ENCODE measurements around the gene TMEM233.
A peak's percentile ranks its signal among the peaks of the same experiment; 100 is the strongest.

The TMEM233 gene

GRCh38 chr12:119664642-119665041 lies 71.1 kb downstream of the TMEM233 start:
- no peak for DNase-seq
- no peak overlapping the region for H3K27ac Mint-ChIP-seq
- H3K27me3 Mint-ChIP-seq: no peaks in the 10 kb centered on the region
- H3K4me1 Mint-ChIP-seq: peaks cover 29% of the 10 kb centered on the region
- no peak overlapping the region for H3K4me3 Mint-ChIP-seq
- H3K9me3 Mint-ChIP-seq: peaks cover 0 to 8% of the 10 kb centered on the region in 2 donors
- ATAC-seq: no peak

DNA sequence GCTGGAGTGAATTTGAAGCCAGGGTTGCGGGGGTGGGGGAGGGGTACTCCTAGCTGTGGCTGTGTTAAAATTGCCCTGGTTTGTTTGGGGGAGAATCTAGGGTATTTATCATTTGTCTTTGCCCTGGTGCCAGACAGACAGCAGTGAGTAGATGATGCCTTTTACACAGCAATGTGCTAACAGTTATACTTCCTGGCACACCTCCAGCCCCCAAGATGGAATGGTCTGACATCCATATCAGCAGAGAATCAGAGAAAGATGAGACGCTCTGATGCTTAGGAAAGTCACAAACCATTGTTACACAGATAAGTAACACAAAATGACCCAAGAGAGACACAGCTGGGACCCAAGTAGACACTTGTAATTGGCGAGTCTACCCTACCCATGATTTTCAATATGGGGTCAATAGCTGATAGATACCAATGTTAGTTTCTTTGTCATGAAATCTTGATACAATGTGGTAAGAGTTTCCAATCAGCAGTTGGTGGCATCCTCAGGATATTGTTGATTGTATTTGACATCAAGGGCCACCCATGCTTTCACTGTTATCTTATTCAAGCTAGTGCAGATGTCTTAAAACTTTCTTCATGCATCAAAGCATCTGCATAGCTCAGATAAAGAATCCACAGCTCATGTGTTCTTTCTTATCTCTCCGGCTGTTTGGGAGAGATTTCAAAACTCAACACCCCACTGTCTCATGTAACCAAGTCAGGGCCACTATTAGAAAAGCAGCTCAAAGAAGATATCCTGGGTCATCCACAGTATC lies 71.8 kb downstream of the TMEM233 start:
- Mint-ChIP-seq H3K4me3 (no peak overlapping the region), H3K9me3 (peaks cover 0 to 8% of the 10 kb centered on the region in 2 donors), H3K27ac (no peak overlapping the region), H3K4me1 (peaks cover 30% of the 10 kb centered on the region), H3K27me3 (no peaks in the 10 kb centered on the region)
- DNase-seq (no peak), ATAC-seq (no peak)

- ATAC-seq: no peak
- Mint-ChIP-seq H3K9me3 (peaks cover 0 to 8% of the 10 kb centered on the region in 2 donors), H3K4me3 (peak overlapping the region; percentile 91 to 92), H3K27ac (peak overlapping the region; percentile 13 to 31), H3K27me3 (no peaks in the 10 kb centered on the region), H3K4me1 (peaks cover 38% of the 10 kb centered on the region)
- no peak for DNase-seq
These were observed 72.7 kb downstream of the TMEM233 start for GRCh38 chr12:119666226-119666795.

DNA sequence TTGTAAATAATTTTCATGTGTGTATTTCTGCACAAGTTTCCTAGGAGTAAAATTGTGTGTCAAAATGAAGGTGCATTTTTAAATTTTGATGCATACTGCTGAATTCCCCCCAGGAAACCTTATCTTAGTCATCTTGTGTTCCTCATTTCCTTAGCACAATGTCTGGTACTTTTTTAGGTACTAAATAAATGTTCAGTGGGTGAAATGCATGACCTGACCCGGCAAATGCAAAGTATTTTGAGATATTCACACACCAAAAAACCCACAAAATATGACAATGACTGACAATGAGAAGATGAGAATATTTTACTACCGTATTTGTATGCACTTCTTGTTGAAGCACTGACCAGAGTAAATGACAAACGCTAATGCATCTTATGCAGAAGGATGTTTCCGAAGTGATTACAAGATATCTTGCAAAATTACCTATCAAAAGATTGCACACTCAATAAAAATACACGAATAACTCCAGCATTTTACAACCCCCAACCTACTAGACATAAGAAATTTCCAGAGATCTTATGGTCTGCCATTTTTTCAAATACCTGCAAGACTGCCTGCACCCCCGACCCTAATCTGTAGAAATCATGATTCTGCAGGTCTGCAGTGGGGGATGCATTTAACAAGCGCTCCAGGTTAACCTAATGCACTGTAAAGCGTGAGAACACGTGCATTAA lies 73.5 kb downstream of the TMEM233 start:
- Mint-ChIP-seq H3K9me3 (peaks cover 0 to 8% of the 10 kb centered on the region in 2 donors), H3K4me3 (peak overlapping the region; percentile 91 to 92), H3K27me3 (no peaks in the 10 kb centered on the region), H3K4me1 (peaks cover 46% of the 10 kb centered on the region), H3K27ac (peak overlapping the region in 1 of 2 donors; percentile 61)
- ATAC-seq: peak; percentile 38
- DNase-seq: peak in 1 of 2 donors; percentile 20

DNA sequence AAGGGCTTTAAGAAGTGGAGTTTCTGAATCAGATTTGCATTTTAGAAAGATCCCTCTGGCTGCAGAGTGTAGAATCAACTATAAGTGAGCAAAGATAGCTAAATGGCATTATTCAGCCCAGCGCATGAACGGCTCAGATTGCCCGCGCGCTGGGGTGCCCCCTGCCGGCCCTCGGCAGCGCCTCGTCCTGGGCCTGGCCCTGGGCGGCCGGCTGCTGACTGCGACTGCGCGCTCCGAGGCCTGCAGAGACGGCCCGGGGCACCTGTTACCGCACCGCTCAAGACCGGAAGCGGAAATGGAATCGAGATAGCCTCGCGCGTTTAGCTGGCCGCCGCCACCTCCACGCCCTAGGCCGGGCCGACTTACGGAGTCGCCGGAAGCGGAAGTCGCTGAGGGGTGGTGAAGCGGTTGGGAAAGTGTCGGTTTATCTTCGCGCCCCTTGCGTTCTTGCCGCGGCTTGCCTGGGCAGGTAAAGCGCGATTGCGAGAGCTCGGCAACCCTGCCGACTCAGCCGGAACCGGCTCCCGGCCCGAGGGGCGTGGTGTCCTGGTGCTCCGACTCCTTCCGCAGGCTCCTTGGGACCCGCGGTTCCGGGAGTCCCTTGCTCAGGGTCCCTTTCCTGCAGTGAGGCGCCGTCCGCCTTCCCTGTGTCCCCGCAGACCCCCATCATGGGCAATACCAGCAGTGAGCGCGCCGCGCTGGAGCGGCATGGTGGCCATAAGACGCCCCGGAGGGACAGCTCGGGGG lies 74.2 kb downstream of the TMEM233 start, which contains the start of gene PRKAB1:
TSS of gene PRKAB1 (plus strand) at position 557 of the 747 bp plus-strand sequence. CDS start at position 669, 112 bp downstream.
- DNase-seq (peak; percentile 97 to 98), ATAC-seq (peak; percentile 97)
- H3K4me1 Mint-ChIP-seq: peaks cover 53% of the 10 kb centered on the region
- peak within 1 kb of the TSS; percentile 91 to 92 for H3K4me3 Mint-ChIP-seq
- peak within 1 kb of the TSS; percentile 96 to 97 for H3K27ac Mint-ChIP-seq
- no peaks in the 10 kb centered on the region for H3K27me3 Mint-ChIP-seq
- H3K9me3 Mint-ChIP-seq: peaks cover 0 to 8% of the 10 kb centered on the region in 2 donors

- Mint-ChIP-seq H3K4me3 (peak overlapping the region; percentile 91 to 92), H3K4me1 (peaks cover 59% of the 10 kb centered on the region), H3K9me3 (peaks cover 0 to 8% of the 10 kb centered on the region in 2 donors), H3K27ac (peak overlapping the region; percentile 96 to 97), H3K27me3 (no peaks in the 10 kb centered on the region)
- ATAC-seq (no peak), DNase-seq (no peak)
These were observed 74.8 kb downstream of the TMEM233 start for GRCh38 chr12:119668324-119668841.

DNA sequence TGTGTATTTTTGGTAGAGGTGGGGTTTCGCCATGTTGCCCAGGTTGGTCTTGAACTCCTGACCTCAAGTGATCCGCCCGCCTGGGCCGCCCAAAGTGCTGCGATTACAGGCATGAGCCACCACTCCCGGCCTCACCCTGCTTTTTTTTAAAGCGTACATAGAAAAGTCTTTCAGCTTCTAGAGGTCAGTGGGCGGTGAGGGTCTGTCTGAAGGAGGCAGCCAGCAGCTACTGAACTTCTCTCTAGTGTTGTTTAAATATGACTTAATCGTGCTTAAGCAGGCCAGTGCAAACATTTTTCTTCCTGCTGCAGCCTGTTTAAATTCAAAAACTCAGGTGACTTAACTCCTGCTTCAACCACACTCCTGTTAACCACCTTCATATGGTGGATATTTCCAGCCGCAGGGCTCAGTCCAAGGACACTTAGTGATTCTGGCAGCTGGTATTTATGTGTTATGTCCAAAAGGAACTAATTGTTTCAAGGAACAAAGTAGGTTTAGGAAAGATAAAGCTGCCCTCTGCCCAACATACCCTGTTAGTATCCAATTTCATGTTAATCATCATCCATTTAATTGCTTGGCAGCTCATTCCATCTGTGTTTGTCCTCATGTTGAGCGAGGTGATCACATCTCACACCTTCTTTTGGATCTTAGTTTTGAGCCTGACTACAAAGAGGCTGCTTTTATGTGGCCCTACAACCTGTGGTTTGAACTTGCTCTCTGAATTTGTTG lies 76.3 kb downstream of the TMEM233 start:
- Mint-ChIP-seq H3K4me3 (peak overlapping the region; percentile 68 to 92), H3K27ac (peak overlapping the region; percentile 90 to 95), H3K4me1 (peaks cover 74% of the 10 kb centered on the region), H3K27me3 (no peaks in the 10 kb centered on the region), H3K9me3 (no peaks in the 10 kb centered on the region)
- ATAC-seq (no peak), DNase-seq (no peak)

DNA sequence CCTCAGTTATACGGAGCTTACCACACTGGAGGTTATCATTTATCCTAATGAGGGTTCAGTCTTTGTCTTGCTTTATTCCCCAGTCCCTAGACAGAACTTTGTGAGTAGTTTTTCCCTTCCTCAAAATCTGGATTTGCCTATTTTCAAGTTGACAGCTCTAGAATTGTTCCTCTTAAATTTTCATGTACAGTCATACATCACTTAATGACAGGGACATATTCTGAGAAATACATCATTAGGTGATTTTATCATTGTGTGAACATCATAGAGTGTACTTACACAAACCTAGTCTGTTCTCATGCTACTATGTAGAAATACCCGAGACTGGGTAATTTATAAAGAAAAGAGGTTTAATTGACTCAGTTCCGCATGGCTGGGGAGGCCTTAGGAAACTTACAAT lies 77.5 kb downstream of the TMEM233 start:
- no peak for ATAC-seq
- H3K4me1 Mint-ChIP-seq: peaks cover 70% of the 10 kb centered on the region
- peak overlapping the region in 1 of 2 donors; percentile 84 for H3K27ac Mint-ChIP-seq
- peak overlapping the region; percentile 20 to 42 for H3K4me3 Mint-ChIP-seq
- no peaks in the 10 kb centered on the region for H3K9me3 Mint-ChIP-seq
- H3K27me3 Mint-ChIP-seq: no peaks in the 10 kb centered on the region
- DNase-seq: no peak

DNA sequence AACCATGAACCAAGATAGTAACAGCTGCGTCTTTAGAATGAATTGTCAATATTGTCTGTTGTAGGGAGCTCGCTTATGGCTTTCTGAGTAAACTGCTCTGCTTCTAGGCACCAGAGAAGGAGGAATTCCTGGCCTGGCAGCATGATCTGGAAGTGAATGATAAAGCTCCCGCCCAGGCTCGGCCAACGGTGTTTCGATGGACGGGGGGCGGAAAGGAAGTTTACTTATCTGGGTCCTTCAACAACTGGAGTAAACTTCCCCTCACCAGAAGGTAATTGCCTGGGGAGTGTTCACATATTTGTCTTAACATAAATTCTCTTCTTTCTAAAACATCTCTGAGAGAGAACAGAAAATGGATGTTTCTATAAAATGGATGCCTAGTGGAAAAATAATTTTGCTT lies 78.6 kb downstream of the TMEM233 start:
- DNase-seq (no peak), ATAC-seq (no peak)
- peak overlapping the region; percentile 10 to 78 for H3K27ac Mint-ChIP-seq
- H3K9me3 Mint-ChIP-seq: no peaks in the 10 kb centered on the region
- peak overlapping the region in 1 of 2 donors; percentile 70 for H3K4me3 Mint-ChIP-seq
- no peaks in the 10 kb centered on the region for H3K27me3 Mint-ChIP-seq
- H3K4me1 Mint-ChIP-seq: peaks cover 59% of the 10 kb centered on the region

DNA sequence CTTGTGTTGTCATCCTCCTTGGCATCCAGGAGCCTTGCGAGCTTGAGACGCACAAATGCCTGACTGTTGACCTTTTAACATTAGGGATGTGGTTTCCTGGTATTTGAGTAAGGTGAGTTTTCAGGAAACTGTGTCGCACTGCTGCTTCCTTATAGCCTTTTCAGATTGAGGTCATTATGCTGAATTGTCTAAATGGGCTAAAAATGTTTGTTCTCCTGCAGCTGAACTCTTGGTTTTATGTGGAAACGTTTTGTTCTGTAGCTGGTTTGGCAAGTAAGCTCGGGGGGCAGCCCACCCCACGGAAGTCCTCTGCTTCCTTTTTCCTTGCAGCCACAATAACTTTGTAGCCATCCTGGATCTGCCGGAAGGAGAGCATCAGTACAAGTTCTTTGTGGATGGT lies 80.1 kb downstream of the TMEM233 start:
- H3K27me3 Mint-ChIP-seq: no peaks in the 10 kb centered on the region
- peak overlapping the region; percentile 86 for H3K27ac Mint-ChIP-seq
- ATAC-seq: peak; percentile 72
- no peaks in the 10 kb centered on the region for H3K9me3 Mint-ChIP-seq
- DNase-seq: no peak
- peaks cover 57% of the 10 kb centered on the region for H3K4me1 Mint-ChIP-seq
- peak overlapping the region; percentile 43 to 70 for H3K4me3 Mint-ChIP-seq

- DNase-seq (no peak), ATAC-seq (no peak)
- Mint-ChIP-seq H3K27me3 (no peaks in the 10 kb centered on the region), H3K4me3 (no peak overlapping the region), H3K4me1 (peaks cover 53% of the 10 kb centered on the region), H3K27ac (peak overlapping the region in 1 of 2 donors; percentile 86), H3K9me3 (no peaks in the 10 kb centered on the region)
These were observed 81.0 kb downstream of the TMEM233 start for GRCh38 chr12:119674560-119674959.

GRCh38 chr12:119676022-119676421 lies 82.4 kb downstream of the TMEM233 start:
- Mint-ChIP-seq H3K27ac (peak overlapping the region in 1 of 2 donors; percentile 37), H3K27me3 (no peaks in the 10 kb centered on the region), H3K9me3 (no peaks in the 10 kb centered on the region), H3K4me3 (no peak overlapping the region), H3K4me1 (peaks cover 39% of the 10 kb centered on the region)
- no peak for DNase-seq
- ATAC-seq: no peak

GRCh38 chr12:119676573-119676972 lies 83.0 kb downstream of the TMEM233 start:
- H3K27ac Mint-ChIP-seq: peak overlapping the region in 1 of 2 donors; percentile 37
- DNase-seq: no peak
- H3K4me1 Mint-ChIP-seq: peaks cover 35% of the 10 kb centered on the region

DNA sequence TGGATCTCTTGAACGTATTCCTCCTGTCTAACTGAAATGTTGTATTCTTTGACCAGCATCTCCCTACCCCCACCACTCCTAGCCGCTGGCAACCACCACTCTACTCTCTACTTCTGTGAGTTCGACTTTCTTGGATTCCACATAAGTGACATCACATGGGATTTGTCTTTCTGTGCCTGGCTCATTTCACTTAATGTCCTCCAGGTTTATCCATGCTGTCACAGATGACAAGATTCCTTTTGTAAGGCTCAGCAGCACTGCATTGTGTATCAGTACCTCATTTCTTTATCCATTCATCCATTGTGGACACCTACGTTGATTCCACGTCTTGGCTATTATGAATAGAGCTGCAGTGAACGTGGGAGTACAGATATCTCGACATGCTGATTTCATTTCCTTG lies 84.9 kb downstream of the TMEM233 start:
- H3K9me3 Mint-ChIP-seq: no peaks in the 10 kb centered on the region
- H3K4me1 Mint-ChIP-seq: peaks cover 31% of the 10 kb centered on the region
- ATAC-seq (no peak), DNase-seq (no peak)
- H3K27me3 Mint-ChIP-seq: no peaks in the 10 kb centered on the region
- H3K4me3 Mint-ChIP-seq: no peak overlapping the region
- H3K27ac Mint-ChIP-seq: no peak overlapping the region

More at GRCh38 chr12:119676573-119676972, 83.0 kb downstream of the TMEM233 start:
- H3K4me3 Mint-ChIP-seq: no peak overlapping the region
- no peaks in the 10 kb centered on the region for H3K27me3 Mint-ChIP-seq
- ATAC-seq: no peak
- H3K9me3 Mint-ChIP-seq: no peaks in the 10 kb centered on the region
